Measurements from ENCODE around the gene UBE2R2.
"Not testable (repeated sequence)": the region's sequence is repeated elsewhere in the genome, so short reads cannot be mapped to it uniquely, and the experiment has no call there.

Gene UBE2R2

DNA sequence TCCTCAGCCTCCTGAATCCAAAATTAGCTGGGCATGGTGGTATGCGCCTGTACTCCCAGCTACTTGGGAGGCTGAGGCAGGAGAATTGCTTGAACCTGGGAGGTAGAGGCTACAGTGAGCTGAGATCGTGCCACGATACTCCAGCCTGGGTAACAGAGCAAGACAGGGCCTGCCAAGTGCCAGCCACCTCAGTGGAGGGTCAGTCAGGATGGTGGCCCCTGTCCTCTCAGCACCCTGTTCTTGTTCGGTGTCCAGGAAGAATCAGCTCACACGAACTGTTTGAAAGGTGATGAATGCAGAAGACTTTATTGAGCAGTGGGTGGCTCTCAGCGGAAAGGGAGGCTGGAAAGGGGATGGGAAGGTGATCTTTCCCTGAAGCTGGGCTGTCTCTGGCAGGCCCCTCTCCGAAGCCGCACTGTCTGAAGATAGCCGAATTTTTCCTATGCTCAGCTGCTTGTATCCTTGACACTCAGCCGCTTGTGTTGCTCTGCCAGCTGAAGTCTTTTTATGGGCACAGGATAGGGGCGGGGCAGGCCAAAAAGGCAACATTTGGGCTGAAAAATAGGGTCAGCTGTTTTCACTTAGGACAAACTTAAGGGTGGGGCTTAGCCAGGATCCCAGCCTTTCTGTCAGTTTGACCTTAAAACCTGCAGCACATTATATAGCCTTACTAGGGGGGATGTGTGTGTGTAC is 50.9 kb downstream of the UBE2R2 start:
- no peak overlapping the region for H3K4me3 ChIP-seq (ENCODE audit: low read depth, low read length)
- ChIA-PET CTCF (interaction anchor here (0.6 to 1.9 kb wide), 5 partner anchors 9 to 206 kb away, joined by 3 to 4 read pairs (median 4); no protein-coding TSS in a partner anchor), POLR2A (no interaction called here)
- TF ChIP-seq, protein P1, sequence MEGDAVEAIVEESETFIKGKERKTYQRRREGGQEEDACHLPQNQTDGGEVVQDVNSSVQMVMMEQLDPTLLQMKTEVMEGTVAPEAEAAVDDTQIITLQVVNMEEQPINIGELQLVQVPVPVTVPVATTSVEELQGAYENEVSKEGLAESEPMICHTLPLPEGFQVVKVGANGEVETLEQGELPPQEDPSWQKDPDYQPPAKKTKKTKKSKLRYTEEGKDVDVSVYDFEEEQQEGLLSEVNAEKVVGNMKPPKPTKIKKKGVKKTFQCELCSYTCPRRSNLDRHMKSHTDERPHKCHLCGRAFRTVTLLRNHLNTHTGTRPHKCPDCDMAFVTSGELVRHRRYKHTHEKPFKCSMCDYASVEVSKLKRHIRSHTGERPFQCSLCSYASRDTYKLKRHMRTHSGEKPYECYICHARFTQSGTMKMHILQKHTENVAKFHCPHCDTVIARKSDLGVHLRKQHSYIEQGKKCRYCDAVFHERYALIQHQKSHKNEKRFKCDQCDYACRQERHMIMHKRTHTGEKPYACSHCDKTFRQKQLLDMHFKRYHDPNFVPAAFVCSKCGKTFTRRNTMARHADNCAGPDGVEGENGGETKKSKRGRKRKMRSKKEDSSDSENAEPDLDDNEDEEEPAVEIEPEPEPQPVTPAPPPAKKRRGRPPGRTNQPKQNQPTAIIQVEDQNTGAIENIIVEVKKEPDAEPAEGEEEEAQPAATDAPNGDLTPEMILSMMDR (IDR thresholded peaks at IDR 0.05; ENCODE audit: insufficient read depth, low read length, missing control alignments), result no peak
- no peak for DNase-seq (ENCODE audit: low read depth, low spot score)

DNA sequence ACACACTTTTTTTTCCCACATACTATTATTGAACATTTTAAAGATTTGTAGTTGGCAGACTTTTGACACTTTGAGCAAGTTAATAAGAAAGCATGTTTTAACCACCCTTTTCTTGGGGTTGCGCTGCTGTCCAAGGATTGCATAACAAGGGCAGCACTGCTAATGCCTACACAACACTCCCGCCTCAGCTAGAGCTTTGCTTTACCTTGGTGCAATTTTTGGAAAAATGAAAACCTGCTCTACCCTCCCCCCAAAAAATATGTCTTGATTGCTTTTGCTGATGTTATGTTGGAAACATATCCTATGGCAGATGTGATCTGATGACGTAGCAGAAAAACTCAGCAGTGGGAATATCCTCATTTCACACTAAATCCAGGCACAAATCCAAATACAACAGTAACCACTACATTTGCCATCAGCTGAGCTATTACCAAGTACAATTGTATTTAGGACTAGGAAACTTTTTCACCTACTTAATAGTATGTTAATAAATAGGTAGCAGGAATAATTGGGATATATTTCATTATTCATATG is 51.5 kb downstream of the UBE2R2 start:
- TF ChIP-seq, protein P1 (IDR thresholded peaks at IDR 0.05; ENCODE audit: insufficient read depth, low read length, missing control alignments), result no peak
- no peak overlapping the region for H3K4me3 ChIP-seq (ENCODE audit: low read depth, low read length)
- DNase-seq (ENCODE audit: low read depth, low spot score), result peak; percentile 42
- CTCF ChIA-PET, result interaction anchor here (1.2 to 1.9 kb wide), 3 partner anchors 9 to 205 kb away, joined by 4 read pairs; no protein-coding TSS in a partner anchor
- POLR2A ChIA-PET, result no interaction called here

DNA sequence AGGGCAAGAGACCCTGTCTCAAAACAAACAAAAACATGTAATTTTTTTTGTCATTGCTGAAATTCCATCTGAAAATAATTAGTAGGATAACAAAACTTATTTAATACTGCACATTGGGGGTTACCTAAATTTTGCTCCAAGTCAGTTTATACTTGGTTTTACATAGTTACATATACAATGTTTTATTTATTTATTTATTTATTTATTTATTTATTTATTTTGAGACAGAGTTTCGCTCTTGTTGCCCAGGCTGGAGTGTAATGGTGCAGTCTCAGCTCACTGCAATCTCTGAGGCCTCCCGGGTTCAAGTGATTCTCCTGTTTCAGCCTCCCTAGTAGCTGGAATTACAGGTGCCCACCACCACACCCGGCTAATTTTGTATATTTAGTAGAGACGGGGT is 52.3 kb downstream of the UBE2R2 start:
- CTCF ChIA-PET, result interaction anchor here (1.4 to 1.9 kb wide), 2 partner anchors 55 to 204 kb away, joined by 4 read pairs; no protein-coding TSS in a partner anchor
- DNase-seq (ENCODE audit: low read depth, low spot score); H3K4me3 ChIP-seq (ENCODE audit: low read depth, low read length); POLR2A ChIA-PET: not testable (repeated sequence)

DNA sequence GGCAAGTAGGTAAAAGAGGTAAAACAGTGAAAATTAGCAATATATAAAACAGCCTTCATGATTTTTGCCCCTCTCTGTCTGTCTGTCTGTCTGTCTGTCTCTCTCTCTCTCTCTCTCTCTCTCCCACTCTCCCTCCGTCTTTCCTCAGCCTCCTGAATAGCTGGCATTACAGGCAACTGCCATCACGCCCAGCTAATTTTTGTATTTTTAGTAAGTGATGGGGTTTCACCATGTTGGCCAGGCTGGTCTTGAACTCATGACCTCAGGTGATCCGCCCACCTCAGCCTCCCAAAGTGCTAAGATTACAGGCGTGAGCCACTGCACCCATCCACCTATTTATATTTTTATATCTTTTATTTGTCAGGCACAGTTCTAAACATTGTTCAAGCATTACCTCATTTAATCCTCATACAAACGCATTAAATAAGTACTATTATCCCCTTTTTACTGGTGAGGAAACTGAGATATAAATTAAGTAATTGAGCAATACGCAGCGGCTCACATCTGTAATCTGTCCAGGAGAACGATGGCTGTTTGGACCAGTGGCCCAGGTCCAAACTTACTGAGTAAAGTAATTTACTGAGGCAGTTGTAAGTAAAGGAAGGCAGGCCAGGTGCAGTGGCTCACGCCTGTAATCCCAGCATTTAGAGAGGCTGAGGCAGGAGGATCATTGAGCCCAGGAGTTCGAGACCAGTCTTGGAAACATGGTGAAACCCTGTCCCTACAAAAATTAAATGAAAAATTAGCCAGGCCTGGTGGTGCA is 60.9 kb downstream of the UBE2R2 start:
- DNase-seq (ENCODE audit: low read depth, low spot score), result no peak
- CTCF ChIA-PET, result interaction anchor here (0.7 to 1.0 kb wide), 2 partner anchors 33 to 64 kb away, joined by 3 read pairs; no protein-coding TSS in a partner anchor
- H3K4me3 ChIP-seq (ENCODE audit: low read depth, low read length), result no peak overlapping the region
- TF ChIP-seq, protein P1 (IDR thresholded peaks at IDR 0.05; ENCODE audit: insufficient read depth, low read length, missing control alignments), result no peak
- POLR2A ChIA-PET, result no interaction called here

DNA sequence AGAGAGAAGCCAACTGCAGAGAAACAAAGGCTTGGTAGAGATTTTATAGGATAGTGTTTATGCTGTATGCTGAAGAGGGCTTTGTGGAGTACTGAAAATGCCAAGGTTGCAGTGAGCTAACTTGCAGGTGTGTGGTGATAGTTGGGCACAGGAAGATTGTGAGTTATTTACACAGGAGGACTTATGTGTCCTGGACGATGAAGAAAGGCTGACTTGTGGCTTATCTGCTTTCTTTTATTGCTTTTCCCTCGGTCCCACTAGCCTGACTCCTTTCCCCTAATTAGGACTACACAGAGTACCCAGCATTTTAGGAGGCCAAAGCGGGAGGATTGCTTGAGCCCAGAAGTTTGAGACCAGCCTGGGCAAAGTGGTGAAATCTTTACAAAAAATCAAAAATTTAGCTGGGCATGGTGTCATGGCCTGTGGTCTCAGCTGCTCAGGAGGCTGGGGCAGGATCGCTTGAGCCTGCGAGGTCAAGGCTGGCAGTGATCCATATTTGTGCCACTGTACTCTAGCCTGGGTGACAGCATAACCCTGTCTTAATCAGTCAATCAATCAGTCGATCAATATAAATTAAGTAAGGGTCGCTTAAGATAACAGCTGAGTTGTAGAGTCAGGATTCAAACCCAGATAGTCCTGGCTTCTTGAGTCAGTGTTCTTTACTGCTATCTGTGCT is 61.9 kb downstream of the UBE2R2 start:
- DNase-seq (ENCODE audit: low read depth, low spot score), result no peak
- no peak overlapping the region for H3K4me3 ChIP-seq (ENCODE audit: low read depth, low read length)
- TF ChIP-seq, protein P1 (IDR thresholded peaks at IDR 0.05; ENCODE audit: insufficient read depth, low read length, missing control alignments), result no peak
- ChIA-PET POLR2A (no interaction called here), CTCF (no interaction called here)

DNA sequence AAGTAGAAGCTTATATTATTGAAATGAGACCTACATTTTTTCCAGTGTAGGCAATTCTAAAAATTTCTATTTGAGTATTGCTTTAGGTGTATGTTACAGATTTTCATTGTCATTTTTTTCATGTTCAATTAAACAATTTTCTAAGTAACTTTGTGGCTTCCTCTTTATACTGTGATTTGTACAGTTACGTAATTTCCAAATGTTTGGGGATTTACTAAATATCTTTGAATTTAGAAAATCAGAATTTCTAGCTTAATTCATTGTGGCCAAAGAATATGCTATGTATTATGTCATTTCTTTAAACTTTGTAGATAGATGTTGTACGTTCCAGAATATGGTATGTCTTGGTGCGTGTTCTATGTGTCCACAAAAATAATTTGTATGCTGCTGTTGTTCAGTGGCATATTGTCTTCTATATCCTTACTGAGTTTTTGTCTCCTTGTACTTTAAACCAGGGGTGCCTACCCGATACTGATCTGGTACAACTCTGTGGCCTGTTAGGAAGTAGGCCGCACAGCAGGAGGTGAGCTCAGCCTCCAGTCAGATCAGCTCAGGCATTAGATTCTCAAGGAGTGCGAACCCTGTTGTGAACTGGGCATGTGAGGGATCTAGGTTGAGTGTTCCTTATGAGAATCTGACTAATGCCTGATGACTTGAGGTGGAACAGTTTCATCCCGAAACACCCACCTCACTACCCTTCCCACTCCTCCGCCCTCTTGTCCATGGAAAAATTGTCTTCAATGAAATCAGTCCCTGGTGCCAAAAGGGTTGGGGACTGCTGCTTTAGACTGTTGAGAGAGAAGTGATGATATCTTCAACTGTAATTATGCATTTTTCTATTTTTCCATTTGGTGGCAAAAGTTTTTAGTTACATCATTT is 63.5 kb downstream of the UBE2R2 start:
- no peak overlapping the region for H3K4me3 ChIP-seq (ENCODE audit: low read depth, low read length)
- CTCF ChIA-PET, result interaction anchor here (1.7 kb wide), 1 partner anchor 102 kb away, joined by 5 read pairs; no protein-coding TSS in a partner anchor
- POLR2A ChIA-PET, result no interaction called here
- no peak for DNase-seq (ENCODE audit: low read depth, low spot score)
- TF ChIP-seq, protein P1 (IDR thresholded peaks at IDR 0.05; ENCODE audit: insufficient read depth, low read length, missing control alignments), result no peak
